GM18502 (cell line): ENCODE data around the gene SWSAP1.
"Not testable (repeated sequence)": the region's sequence is repeated elsewhere in the genome, so short reads cannot be mapped to it uniquely, and the experiment has no call there.

Experiments
- ATAC-seq: cut with Tn5 transposase; IDR thresholded peaks from one replicate; pipeline ENCODE4 v1.9.1; 2021; ENCODE audit warnings: mild to moderate bottlenecking; ENCODE audit not compliant: unreplicated experiment, poor library complexity

The SWSAP1 gene

DNA sequence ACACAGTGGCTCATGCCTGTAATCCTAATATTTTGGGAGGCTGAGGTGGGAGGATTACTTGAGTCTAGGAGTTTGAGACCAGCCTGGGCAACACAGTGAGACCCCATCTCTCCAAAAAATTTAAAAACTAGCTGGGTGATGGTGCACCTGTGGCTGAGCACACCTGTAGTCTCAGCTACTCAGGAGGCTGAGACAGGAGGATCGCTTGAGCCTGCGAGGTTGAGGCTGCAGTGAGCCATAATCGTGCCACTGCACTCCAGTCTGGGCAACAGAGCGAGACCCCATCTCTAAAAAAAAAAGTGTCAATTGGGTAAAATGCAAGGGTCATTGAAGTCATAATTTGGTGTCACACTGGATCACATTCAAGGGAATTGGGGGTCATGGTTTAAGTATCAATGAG, 20.4 kb upstream of the SWSAP1 start:
- not testable (repeated sequence) for ATAC-seq

GRCh38 chr19:11355160-11356073, 19.0 kb upstream of the SWSAP1 start, which contains the start of gene PLPPR2:
Gene PLPPR2, plus strand, starts transcription at chr19:11355432. Its CDS starts 2,242 bp downstream, at chr19:11357674.
- ATAC-seq, result no peak

GRCh38 chr19:11356074-11356397, 18.4 kb upstream of the SWSAP1 start:
- no peak for ATAC-seq

DNA sequence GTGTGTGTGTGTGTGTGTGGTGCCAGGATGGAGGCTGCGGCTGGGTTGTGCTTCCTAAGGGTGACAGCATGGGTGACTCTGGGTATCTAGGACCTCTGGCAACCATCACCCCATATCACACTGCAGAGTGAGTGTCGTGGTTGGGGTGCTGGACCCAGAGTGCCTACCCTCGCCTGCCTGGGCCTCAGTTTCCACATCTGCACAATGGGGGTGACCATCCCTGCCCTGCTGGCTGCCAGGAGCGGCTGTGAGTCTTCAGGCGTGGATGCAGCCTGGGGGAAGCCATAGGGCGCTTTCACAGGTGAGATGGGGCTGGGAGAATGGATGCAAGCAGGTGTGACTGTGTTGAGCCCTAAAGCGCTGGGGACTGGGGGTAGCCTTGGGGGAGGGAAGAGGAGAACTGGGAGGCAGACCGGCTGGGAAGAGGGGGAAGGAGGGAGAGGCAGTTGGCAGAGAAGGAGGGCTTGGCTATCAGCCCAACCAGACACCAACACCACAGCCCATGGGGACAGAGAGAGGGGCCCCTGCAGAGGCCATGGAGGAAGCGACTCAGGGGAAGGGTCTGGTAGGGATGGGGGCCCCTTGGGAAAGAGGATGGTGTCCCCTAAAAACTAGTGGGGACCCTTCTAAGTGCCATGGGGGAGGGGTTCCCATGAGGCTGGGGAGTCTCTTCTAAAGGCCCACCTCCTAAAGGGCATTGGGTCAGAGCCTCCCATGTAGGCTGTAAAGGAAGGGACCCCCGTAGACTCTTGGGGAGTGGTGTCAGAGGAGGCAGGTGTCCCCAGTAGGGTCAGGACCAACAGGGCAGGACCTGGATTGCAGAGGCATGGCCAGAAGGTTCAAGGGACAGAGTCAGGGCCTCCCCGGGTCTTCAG, 17.6 kb upstream of the SWSAP1 start:
- no peak for ATAC-seq

DNA sequence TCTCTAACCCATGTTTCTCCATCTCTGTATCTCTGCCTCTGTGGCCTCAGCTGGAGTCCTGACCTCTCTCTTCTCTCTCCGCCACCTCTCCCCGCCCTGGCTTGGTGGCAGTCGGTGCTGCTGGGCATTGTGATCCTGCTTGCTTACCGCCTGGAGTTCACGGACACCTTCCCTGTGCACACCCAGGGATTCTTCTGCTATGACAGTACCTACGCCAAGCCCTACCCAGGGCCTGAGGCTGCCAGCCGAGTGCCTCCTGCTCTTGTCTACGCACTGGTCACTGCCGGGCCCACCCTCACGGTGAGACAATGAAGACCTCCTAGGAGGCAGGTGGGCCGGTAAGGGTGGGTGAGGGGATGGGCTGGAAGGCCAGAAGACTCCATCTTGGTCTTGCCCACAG, 15.0 kb upstream of the SWSAP1 start:
- ATAC-seq, result no peak

- no peak for ATAC-seq
These were observed 13.3 kb upstream of the SWSAP1 start for GRCh38 chr19:11361037-11361770.

DNA sequence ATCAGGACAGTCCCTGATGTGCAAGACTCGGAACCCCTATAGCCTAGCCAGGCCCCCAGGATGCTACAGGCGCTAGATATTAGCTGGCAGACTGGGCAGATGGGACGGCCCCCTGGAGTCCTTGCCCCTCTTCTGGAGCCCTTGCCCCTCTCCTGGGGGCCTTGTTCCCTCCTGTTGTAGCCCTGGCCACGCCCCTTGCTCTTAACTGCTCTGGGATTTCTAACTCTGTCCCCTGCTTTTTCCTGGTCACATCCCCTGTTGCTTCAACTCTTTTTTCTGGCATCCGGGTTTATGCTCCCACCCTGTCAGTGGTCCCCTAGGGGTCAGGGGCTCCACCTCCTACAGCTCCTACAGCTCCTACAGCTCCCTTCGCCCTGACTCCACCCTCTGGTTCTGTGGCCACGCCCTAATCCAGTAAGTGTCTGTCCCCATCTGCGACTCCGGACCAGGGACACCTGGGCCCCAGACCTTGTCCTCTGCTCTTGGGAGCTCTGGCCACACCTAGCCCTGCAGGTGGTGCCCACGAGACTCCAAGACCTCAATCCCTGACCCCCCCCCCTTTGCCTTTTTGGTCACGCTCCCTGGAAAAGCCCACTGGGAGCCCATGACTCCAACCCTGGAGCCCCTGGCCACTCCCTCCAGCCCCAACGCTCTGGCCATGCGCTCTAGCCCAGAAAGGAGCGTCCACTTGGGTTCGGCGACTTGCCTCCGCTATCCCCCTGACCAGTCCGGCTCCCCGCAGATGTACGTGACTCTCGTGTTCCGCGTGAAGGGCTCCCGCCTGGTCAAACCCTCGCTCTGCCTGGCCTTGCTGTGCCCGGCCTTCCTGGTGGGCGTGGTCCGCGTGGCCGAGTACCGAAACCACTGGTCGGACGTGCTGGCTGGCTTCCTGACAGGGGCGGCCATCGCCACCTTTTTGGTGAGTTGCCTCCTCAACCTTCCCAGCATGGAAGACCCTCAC, 12.4 kb upstream of the SWSAP1 start:
- no peak for ATAC-seq

- ATAC-seq, result no peak
These were observed 10.6 kb upstream of the SWSAP1 start for GRCh38 chr19:11363881-11364280.

- ATAC-seq, result no peak
These were observed 10.1 kb upstream of the SWSAP1 start for GRCh38 chr19:11364296-11364904.

GRCh38 chr19:11364935-11365334, 9.5 kb upstream of the SWSAP1 start:
- ATAC-seq, result no peak

DNA sequence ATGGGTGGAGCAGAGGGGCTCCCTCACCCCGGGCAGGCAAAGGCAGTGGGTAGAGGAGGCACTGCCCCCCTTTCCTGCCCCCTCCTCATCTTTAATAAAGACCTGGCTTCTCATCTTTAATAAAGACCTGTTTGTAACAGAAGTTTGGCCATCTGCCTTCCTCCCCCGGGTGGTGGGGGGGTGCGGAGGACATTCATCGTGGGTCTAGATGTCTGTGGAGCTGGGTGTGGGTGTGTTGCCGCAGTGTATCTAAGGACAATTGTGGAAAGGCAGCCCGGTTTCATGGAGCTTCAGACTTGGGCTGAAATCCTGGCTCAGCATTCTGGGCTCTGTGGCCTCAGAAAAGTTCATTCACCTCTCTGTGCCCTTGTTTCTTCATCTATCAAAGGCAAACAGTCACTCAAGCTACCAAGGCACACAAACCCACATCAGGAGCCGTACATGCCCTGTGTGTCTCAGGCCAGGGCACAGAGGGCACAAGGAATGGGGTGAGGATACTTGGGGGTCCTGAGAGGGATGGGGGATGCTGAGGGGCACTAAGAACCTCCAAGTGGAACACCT, 8.8 kb upstream of the SWSAP1 start:
- ATAC-seq, result no peak

- no peak for ATAC-seq
These were observed 6.9 kb upstream of the SWSAP1 start for GRCh38 chr19:11367528-11367927.

DNA sequence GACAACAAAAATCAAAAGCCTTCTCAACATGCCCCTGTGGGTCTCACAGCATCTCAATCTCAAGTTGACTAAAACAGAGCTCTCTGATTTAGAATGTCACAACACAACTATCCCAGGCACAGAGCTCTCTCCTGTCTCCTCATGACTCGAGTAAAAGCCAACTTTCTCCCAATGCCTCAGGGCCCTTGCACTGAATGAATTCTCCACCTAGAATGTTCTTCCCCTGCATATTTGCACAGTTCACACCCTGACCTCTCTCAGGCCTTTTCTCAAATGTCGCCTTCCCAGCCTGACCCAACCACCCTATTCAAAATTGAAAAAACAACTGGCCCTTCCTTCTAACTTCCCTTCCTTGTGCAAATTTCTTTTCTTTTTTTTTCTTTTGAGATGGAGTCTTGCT, 3.7 kb upstream of the SWSAP1 start:
- ATAC-seq, result no peak

DNA sequence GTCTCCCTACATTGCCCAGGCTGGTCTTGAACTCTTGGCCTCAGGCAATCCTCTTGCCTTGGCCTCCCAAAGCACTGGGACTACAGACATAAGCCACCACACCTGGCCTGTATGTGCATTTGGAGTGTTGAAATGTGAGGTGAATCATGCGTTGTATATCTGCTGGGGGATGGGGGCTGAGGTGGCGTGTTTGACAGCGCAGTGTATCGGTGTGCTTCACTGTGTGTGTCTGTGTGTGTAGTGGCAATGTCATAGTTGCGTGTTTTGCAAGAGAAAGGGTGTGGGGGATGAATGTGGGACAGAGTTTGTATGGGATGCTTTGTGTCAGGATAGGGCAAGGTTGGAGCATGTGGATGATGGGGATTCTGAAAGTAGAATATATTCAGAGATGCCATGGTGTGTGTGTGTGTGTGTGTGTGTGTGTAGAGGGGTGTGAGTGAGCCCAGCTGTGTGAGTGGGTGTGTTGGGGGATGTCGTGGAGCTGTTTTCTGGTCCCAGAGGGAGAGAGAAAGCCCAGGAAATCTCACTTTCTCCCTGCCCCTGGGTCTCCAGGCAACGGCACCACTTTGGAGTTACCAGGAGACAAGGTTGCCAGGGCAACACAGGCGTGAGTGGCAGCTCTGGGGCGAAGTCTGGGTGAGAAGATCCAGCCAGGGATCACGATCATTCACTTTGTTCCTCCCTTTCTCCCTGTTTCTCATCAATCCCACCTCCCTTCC, 1.1 kb upstream of the SWSAP1 start:
- ATAC-seq, result no peak

- ATAC-seq, result no peak
These were observed 507 bp upstream of the SWSAP1 start for GRCh38 chr19:11373885-11374432.

- no peak for ATAC-seq
These were observed 880 bp downstream of the SWSAP1 start for GRCh38 chr19:11375143-11375948.

- ATAC-seq, result no peak
These were observed 2.8 kb downstream of the SWSAP1 start for GRCh38 chr19:11377237-11377636.
